Suppressor macrophage (primary cell): ENCODE results near the gene LIPF.

Source experiments
- DNase-seq, 4 experiments: peaks; one replicate each; pipeline ENCODE4 v3.0.0-alpha.2; 2020 to 2022

Gene LIPF

GRCh38 chr10:88676283-88677060 is 12.2 kb downstream of the LIPF start:
- no peak for DNase-seq

DNA sequence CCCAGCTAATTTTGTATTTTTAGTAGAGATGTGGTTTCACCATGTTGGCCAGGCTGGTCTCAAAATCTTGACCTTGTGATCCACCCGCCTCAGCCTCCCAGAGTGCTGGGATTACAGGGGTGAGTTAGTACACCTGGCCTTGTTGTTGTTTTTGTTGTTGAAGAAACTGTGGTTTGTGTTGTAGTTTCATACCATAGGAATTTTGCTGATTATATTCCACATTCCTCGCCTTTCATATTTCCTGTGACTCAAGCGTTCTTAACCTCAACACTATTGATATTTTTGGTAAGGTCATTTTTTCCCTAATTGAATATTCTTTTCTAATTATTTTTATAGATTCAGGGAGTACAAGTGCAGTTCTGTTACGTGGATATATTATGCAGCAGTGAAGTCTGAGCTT is 16.7 kb downstream of the LIPF start:
- no peak for DNase-seq

DNA sequence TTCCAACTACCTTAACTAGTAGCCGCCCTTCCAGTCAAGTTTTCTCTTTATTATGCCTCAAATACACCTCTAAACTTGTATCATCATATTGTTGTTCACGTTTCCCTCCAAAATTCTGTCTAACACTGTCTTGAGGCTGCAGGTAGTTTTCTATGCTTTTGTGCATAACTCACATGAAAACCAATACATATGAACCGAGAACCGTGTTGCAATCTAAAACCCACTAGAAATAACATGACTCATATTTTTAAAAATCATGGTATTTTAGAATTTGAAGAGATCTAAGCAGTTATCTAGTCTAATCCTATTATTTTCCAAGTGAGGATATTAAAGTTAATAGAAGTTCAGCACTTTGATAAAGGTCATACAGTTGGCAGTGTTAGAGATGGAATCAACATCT is 18.2 kb downstream of the LIPF start:
- DNase-seq, result no peak

DNA sequence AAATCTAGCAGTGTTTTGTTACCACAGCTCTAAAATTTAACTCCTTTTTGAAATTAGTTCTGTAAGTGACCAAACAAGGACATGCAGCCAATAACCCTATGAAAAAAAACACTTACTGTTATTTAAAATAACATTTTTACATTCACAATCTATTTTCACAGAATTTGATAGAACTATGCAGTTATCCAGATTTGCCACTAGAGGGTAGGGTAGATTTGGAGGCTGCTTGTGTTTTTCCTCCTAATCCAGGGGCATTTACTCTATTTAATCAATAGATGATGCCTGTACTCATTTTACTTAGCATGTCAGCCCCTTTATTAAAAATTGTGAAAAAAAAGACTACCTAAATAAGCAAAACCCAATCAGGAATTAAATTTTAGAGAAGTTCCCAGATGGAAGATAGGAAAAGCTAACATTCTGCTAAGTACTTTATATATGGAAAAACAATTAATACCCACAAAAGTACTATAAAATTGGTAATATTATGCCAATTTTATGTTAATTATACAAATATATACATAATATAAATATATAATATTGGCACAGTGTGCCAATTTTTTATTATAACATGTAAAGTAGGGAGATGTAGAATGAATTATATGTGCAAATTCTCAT is 23.7 kb downstream of the LIPF start:
- peak; percentile 6 to 61 (median 32) for DNase-seq

DNA sequence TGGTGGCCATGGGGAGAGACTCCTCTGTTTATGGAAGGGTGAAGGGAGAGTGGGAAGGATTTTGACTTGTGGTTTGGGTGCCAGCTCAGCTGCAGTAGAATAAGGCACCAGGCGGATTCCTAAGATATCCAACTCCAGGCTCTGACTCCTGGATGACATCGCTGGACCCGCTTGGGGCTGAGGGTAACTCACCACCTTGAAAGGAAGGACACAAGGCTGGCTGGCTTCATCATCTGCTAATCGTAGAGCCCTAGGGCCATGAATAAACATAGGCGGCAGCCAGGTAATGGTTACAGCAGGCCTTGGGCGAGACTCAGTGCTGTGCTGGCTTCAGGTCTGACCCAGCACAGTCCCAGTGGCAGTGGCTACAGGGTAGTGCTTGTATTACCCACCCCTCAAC is 25.1 kb downstream of the LIPF start:
- no peak for DNase-seq

DNA sequence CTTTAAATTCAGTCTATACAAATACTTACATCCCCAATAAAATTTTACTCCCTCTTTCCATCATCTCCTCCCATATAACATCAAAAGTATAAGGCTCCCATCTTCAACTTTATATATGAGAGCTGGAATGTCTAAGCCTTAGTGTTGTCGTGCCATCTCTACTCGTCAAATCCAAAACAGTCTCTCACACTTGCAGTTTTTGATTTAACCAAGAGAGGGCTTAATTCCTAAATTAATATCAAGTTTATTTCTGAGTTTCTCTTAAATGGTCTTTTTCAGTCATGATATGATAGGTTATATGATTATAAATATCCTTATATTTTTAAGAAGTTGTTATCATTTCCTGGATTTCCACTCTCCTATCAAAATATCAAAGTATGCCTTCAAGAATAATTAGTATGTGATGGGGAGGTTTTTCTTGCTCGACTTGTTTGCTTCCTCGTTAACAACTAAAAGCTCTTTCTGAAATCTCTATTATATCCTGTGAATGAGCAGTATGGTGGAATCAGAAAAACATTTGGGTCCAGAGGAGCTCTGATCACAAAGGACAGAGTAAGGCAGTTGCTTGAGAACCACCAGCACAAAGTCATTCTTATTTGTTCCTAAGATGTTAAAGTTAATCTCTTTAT is 29.3 kb downstream of the LIPF start:
- peak in 1 of 4 experiments; percentile 10 for DNase-seq

- DNase-seq, result no peak
These were observed 38.8 kb downstream of the LIPF start for GRCh38 chr10:88702848-88703597.

- no peak for DNase-seq
These were observed 41.7 kb downstream of the LIPF start, which contains the start of gene LIPK for GRCh38 chr10:88705958-88706357. TSS of gene LIPK (plus strand) at chr10:88706249. CDS start at chr10:88724544, 18,295 bp downstream.

GRCh38 chr10:88707429-88708155 is 43.4 kb downstream of the LIPF start:
- DNase-seq, result peak; percentile 17 to 68 (median 47)

- peak in 2 of 4 experiments; percentile 3 to 9 for DNase-seq
These were observed 45.1 kb downstream of the LIPF start for GRCh38 chr10:88709361-88709760.

- no peak for DNase-seq
These were observed 51.3 kb downstream of the LIPF start for GRCh38 chr10:88715517-88715916.

DNA sequence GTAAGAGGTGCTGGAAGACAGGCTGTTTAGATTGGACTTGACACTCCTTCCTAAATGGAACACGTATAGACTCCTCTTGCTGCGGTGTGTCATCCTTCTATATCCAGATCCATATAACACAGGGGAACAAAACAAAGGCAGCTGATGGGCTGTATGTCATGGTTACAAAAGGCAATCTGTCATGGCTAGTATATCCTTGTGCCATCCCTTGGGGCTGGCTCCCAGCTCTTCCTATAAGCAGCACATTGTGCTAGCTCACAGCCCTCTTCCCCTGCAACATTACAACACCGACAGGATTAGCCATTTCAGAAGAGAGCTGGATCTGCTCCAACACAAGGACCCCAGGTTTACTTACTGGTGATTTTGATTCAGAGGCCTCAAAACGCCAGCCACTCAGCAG is 57.1 kb downstream of the LIPF start:
- no peak for DNase-seq

DNA sequence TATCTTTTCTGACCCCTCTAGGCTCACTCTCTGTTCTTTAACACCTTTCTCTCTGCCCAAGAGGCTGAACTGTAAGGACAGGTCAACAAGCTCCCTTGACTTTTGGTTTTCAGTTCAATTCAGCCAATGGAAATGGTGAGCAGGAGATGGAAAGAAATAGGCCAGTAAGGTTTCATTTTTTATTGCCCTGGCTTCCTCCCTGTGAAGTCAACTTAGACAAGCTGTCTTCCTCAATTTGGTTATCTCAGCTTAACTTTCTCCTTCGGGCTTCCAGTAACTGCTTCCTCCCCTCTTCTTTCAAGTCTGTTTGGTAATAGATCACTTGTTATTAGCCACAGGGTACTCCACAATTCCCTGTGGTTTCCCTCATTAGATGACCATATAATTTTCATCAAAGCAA is 61.6 kb downstream of the LIPF start:
- peak; percentile 12 to 59 (median 43) for DNase-seq

DNA sequence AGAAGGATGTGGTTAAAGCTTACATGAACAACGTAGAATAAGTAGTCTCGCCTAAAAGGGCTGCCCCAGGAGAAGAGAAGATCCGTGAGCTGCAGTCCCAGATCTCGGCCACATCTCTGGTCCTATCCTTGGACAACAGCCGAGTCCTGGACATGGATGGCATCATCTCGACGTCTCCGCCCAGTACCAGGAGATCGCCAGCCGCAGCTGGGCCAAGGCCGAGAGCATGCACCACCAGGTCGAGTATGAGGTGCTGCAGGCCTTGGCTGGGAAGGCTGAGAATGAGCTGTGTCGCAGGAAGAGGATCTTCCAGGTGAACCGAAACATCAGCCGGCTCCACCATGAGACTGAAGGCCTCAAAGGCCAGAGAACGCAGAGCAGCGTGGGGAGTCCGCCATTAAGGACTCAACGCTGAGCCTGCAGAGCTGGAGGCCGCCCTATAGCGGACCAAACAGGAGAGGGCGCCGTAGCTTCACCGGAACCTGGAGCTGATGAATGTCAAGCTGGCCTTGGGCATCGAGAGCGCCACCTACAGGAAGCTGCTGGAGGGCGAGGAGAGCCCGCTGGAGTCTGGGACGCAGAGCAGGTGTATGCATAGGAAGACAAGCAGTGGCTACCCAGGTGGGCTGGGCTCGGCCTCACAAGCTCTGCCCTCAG is 64.0 kb downstream of the LIPF start:
- peak; percentile 28 to 57 (median 30) for DNase-seq
